ENCODE results near the gene HIRA.

Gene HIRA

DNA sequence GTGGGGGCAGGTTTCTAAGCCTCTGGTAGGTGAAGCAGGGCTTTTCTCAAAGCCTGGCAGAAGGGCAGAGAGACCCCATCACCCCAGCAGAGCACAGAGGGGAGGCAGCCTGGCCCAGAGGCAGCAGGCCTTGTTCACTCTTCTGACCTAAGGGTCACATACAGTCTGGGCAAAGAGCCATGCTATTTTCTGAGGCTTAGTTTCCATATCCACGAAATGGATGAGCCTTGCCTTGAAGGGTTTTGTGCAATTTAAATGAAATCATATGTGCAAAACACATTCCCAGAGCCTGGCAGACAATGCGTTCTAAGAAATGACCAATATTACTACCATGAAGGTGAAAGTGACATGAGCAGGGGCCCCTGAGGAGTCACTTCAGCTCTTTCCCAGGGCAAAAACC, 44.5 kb downstream of the HIRA start:
- H3K27me3 ChIP-seq (ENCODE audit: low read depth, low read length), result no peaks in the 10 kb centered on the region
- H3K4me1 ChIP-seq (ENCODE audit: low read length), result no peaks in the 10 kb centered on the region
- H3K4me3 ChIP-seq (ENCODE audit: low read length), result no peak overlapping the region
- no peaks in the 10 kb centered on the region for H3K79me2 ChIP-seq (ENCODE audit: low read length)
- TF ChIP-seq, protein P1, sequence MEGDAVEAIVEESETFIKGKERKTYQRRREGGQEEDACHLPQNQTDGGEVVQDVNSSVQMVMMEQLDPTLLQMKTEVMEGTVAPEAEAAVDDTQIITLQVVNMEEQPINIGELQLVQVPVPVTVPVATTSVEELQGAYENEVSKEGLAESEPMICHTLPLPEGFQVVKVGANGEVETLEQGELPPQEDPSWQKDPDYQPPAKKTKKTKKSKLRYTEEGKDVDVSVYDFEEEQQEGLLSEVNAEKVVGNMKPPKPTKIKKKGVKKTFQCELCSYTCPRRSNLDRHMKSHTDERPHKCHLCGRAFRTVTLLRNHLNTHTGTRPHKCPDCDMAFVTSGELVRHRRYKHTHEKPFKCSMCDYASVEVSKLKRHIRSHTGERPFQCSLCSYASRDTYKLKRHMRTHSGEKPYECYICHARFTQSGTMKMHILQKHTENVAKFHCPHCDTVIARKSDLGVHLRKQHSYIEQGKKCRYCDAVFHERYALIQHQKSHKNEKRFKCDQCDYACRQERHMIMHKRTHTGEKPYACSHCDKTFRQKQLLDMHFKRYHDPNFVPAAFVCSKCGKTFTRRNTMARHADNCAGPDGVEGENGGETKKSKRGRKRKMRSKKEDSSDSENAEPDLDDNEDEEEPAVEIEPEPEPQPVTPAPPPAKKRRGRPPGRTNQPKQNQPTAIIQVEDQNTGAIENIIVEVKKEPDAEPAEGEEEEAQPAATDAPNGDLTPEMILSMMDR (IDR thresholded peaks at IDR 0.05; ENCODE audit: low read depth, low read length), result no peak
- no peak for TF ChIP-seq EZH2phosphoT487 (IDR thresholded peaks at IDR 0.05; ENCODE audit: low read depth)
- H3K4me2 ChIP-seq (ENCODE audit: low read length), result no peak overlapping the region
- no peak overlapping the region for H3K27ac ChIP-seq (ENCODE audit: low read length)
- H3K36me3 ChIP-seq (replicated peaks; ENCODE audit: low read depth, low read length), result peaks cover 70% of the 10 kb centered on the region
- H3K9me3 ChIP-seq (ENCODE audit: insufficient read depth, low read length), result no peaks in the 10 kb centered on the region
- no peaks in the 10 kb centered on the region for H4K20me1 ChIP-seq (ENCODE audit: insufficient read depth, low read length)
- no peak overlapping the region for H2AFZ ChIP-seq (ENCODE audit: low read depth, low read length)
- H3K9ac ChIP-seq (ENCODE audit: low read length), result no peak overlapping the region

DNA sequence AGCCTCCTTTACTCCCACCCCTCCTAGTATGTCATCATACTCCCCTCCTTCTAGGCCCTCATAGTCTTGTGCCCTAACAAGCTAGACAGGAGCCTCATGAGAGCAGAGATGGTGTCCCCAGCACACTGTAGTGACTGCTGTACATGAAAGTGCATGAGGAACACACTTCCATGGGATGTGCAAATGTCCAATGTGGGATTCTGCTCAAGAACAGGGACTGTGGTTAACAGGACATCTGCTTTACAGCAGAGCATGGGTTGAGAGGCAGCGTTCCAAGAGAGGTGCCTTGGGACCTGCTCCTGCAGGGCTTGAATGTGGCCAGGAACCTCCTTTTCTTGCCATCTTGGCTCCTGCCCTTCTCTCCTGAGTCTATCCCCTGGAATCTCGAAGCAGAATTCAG, 45.3 kb downstream of the HIRA start:
- Histone ChIP-seq H4K20me1 (ENCODE audit: insufficient read depth, low read length) (no peaks in the 10 kb centered on the region), H3K79me2 (ENCODE audit: low read length) (no peaks in the 10 kb centered on the region), H3K27ac (ENCODE audit: low read length) (no peak overlapping the region), H2AFZ (ENCODE audit: low read depth, low read length) (no peak overlapping the region), H3K9me3 (ENCODE audit: insufficient read depth, low read length) (no peaks in the 10 kb centered on the region), H3K36me3 (replicated peaks; ENCODE audit: low read depth, low read length) (peaks cover 73% of the 10 kb centered on the region), H3K4me3 (ENCODE audit: low read length) (no peak overlapping the region), H3K4me2 (ENCODE audit: low read length) (no peak overlapping the region), H3K9ac (ENCODE audit: low read length) (no peak overlapping the region), H3K27me3 (ENCODE audit: low read depth, low read length) (no peaks in the 10 kb centered on the region), H3K4me1 (ENCODE audit: low read length) (no peaks in the 10 kb centered on the region)
- TF ChIP-seq EZH2phosphoT487 (IDR thresholded peaks at IDR 0.05; ENCODE audit: low read depth), result no peak
- TF ChIP-seq, protein P1 (IDR thresholded peaks at IDR 0.05; ENCODE audit: low read depth, low read length), result no peak

DNA sequence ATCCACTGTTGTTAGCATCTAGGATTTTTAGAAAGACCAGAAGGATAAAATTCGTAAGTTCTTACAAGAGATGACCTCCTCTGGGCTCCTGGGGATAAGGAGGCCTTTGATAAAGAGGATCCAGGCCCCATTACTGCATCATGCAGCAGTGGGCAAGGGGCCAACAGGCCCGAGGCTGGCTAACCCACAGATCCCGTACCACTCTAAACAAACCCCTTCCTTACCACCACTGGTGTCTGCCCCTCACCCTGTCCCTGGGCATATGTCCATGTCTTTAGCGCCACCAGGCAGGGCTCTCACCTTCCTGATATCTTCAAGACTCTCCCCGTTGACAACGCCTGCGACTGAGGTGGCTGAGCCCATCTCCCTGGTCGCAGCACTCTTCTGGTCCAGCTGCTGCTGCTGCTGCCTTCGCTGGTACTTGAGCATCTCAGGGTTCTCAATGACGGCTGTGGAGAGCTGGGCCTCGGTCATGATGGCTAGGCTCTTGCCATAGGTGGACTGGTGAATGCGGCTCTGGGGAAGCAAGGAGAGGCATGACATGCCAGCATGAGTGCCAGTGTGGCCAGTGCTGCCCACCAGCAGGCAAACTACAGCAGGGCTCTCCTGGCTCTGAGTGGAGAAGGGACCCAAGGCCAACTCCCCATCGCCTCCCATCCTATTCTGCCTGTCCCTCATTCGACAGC, 46.2 kb downstream of the HIRA start:
- Histone ChIP-seq H2AFZ (ENCODE audit: low read depth, low read length) (no peak overlapping the region), H3K4me1 (ENCODE audit: low read length) (no peaks in the 10 kb centered on the region), H3K4me3 (ENCODE audit: low read length) (no peak overlapping the region), H3K4me2 (ENCODE audit: low read length) (no peak overlapping the region), H3K9me3 (ENCODE audit: insufficient read depth, low read length) (no peaks in the 10 kb centered on the region), H4K20me1 (ENCODE audit: insufficient read depth, low read length) (no peaks in the 10 kb centered on the region), H3K27me3 (ENCODE audit: low read depth, low read length) (no peaks in the 10 kb centered on the region), H3K79me2 (ENCODE audit: low read length) (no peaks in the 10 kb centered on the region), H3K27ac (ENCODE audit: low read length) (no peak overlapping the region), H3K36me3 (replicated peaks; ENCODE audit: low read depth, low read length) (peaks cover 70% of the 10 kb centered on the region), H3K9ac (ENCODE audit: low read length) (no peak overlapping the region)
- no peak for TF ChIP-seq EZH2phosphoT487 (IDR thresholded peaks at IDR 0.05; ENCODE audit: low read depth)
- TF ChIP-seq, protein P1 (IDR thresholded peaks at IDR 0.05; ENCODE audit: low read depth, low read length), result no peak

DNA sequence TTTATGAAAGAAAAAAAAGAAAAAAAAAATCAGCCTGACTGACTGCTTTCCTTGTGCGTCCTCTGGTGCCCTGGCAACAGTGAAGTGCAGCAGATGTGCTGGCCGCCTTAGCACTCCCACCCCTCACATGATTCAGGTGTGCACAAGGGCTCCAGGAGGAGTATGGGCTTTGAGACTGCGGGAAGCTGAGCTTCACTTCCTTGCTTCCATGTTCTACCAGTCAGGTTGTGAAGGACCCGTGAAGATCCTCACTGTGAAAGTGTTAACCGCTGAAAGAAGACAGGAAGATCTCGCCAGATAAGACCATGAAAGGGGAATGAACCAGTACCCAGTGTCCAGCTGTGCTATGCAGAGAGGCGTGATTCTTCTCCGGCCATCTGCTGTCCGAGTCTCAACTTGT, 48.2 kb downstream of the HIRA start:
- Histone ChIP-seq H4K20me1 (ENCODE audit: insufficient read depth, low read length) (no peaks in the 10 kb centered on the region), H3K4me2 (ENCODE audit: low read length) (no peak overlapping the region), H3K4me1 (ENCODE audit: low read length) (no peaks in the 10 kb centered on the region), H2AFZ (ENCODE audit: low read depth, low read length) (no peak overlapping the region), H3K9ac (ENCODE audit: low read length) (no peak overlapping the region), H3K27ac (ENCODE audit: low read length) (no peak overlapping the region), H3K27me3 (ENCODE audit: low read depth, low read length) (no peaks in the 10 kb centered on the region), H3K9me3 (ENCODE audit: insufficient read depth, low read length) (no peaks in the 10 kb centered on the region), H3K36me3 (replicated peaks; ENCODE audit: low read depth, low read length) (peaks cover 54% of the 10 kb centered on the region), H3K4me3 (ENCODE audit: low read length) (no peak overlapping the region), H3K79me2 (ENCODE audit: low read length) (no peaks in the 10 kb centered on the region)
- TF ChIP-seq, protein P1 (IDR thresholded peaks at IDR 0.05; ENCODE audit: low read depth, low read length), result no peak
- TF ChIP-seq EZH2phosphoT487 (IDR thresholded peaks at IDR 0.05; ENCODE audit: low read depth), result no peak
